ENCODE results near the gene SLC66A1.

Gene SLC66A1

GRCh38 chr1:19348441-19349198 lies 36.5 kb downstream of the SLC66A1 start:
- Histone ChIP-seq H3K27me3 (ENCODE audit: insufficient read depth, low read length) (no peaks in the 10 kb centered on the region), H3K4me3 (ENCODE audit: low read depth, low read length, poor library complexity, severe bottlenecking) (no peak overlapping the region), H3K9ac (ENCODE audit: low read length) (peak overlapping the region; percentile 19; the same call in 1 of the 2 replicates), H2AFZ (ENCODE audit: low read length) (no peak overlapping the region), H3K9me3 (ENCODE audit: low read length) (no peaks in the 10 kb centered on the region), H3K9me2 (ENCODE audit: low read depth, low read length) (no peaks in the 10 kb centered on the region), H3K4me2 (ENCODE audit: low read length) (peak overlapping the region; percentile 39; the same call in 1 of the 2 replicates), H3K4me1 (ENCODE audit: insufficient read depth, low read length, severe bottlenecking) (peaks cover 35% of the 10 kb centered on the region), H3F3A (ENCODE audit: insufficient read depth, low read length) (no peaks in the 10 kb centered on the region), H4K20me1 (ENCODE audit: insufficient read depth, low read length) (no peaks in the 10 kb centered on the region), H3K79me2 (ENCODE audit: insufficient read depth, low read length) (no peaks in the 10 kb centered on the region), H3K27ac (ENCODE audit: low read depth, low read length, poor library complexity, severe bottlenecking) (peak overlapping the region; percentile 89), H3K36me3 (ENCODE audit: insufficient read depth, low read length) (peaks cover 9% of the 10 kb centered on the region; the same call in 1 of the 2 replicates)
- no peak for TF ChIP-seq EZH2 (IDR thresholded peaks at IDR 0.05; ENCODE audit: borderline replicate concordance, low read length)
- no peak for TF ChIP-seq CTCF (IDR thresholded peaks at IDR 0.05; ENCODE audit: low read length)

- Histone ChIP-seq H3K9me2 (ENCODE audit: low read depth, low read length) (no peaks in the 10 kb centered on the region), H2AFZ (ENCODE audit: low read length) (no peak overlapping the region), H3K79me2 (ENCODE audit: insufficient read depth, low read length) (no peaks in the 10 kb centered on the region), H3K9ac (ENCODE audit: low read length) (peak overlapping the region; percentile 12; the same call in 1 of the 2 replicates), H3K4me2 (ENCODE audit: low read length) (peak overlapping the region; percentile 13; the same call in 1 of the 2 replicates), H4K20me1 (ENCODE audit: insufficient read depth, low read length) (no peaks in the 10 kb centered on the region), H3K4me1 (ENCODE audit: insufficient read depth, low read length, severe bottlenecking) (peaks cover 35% of the 10 kb centered on the region), H3F3A (ENCODE audit: insufficient read depth, low read length) (no peaks in the 10 kb centered on the region), H3K4me3 (ENCODE audit: low read depth, low read length, poor library complexity, severe bottlenecking) (no peak overlapping the region), H3K9me3 (ENCODE audit: low read length) (no peaks in the 10 kb centered on the region), H3K36me3 (ENCODE audit: insufficient read depth, low read length) (peaks cover 15% of the 10 kb centered on the region; the same call in 1 of the 2 replicates), H3K27me3 (ENCODE audit: insufficient read depth, low read length) (no peaks in the 10 kb centered on the region), H3K27ac (ENCODE audit: low read depth, low read length, poor library complexity, severe bottlenecking) (peak overlapping the region; percentile 89)
- no peak for TF ChIP-seq CTCF (IDR thresholded peaks at IDR 0.05; ENCODE audit: low read length)
- no peak for TF ChIP-seq EZH2 (IDR thresholded peaks at IDR 0.05; ENCODE audit: borderline replicate concordance, low read length)
Observed at GRCh38 chr1:19349999-19350398, 37.9 kb downstream of the SLC66A1 start.

- Histone ChIP-seq H4K20me1 (ENCODE audit: insufficient read depth, low read length) (no peaks in the 10 kb centered on the region), H3K9me3 (ENCODE audit: low read length) (no peaks in the 10 kb centered on the region), H3K9ac (ENCODE audit: low read length) (no peak overlapping the region), H3K4me3 (ENCODE audit: low read depth, low read length, poor library complexity, severe bottlenecking) (no peak overlapping the region), H3K27ac (ENCODE audit: low read depth, low read length, poor library complexity, severe bottlenecking) (peak overlapping the region; percentile 89), H3F3A (ENCODE audit: insufficient read depth, low read length) (no peaks in the 10 kb centered on the region), H3K9me2 (ENCODE audit: low read depth, low read length) (no peaks in the 10 kb centered on the region), H3K27me3 (ENCODE audit: insufficient read depth, low read length) (no peaks in the 10 kb centered on the region), H2AFZ (ENCODE audit: low read length) (no peak overlapping the region), H3K79me2 (ENCODE audit: insufficient read depth, low read length) (no peaks in the 10 kb centered on the region), H3K4me2 (ENCODE audit: low read length) (no peak overlapping the region), H3K36me3 (ENCODE audit: insufficient read depth, low read length) (peaks cover 19% of the 10 kb centered on the region; the same call in 1 of the 2 replicates), H3K4me1 (ENCODE audit: insufficient read depth, low read length, severe bottlenecking) (peaks cover 35% of the 10 kb centered on the region)
- no peak for TF ChIP-seq CTCF (IDR thresholded peaks at IDR 0.05; ENCODE audit: low read length)
- TF ChIP-seq EZH2 (IDR thresholded peaks at IDR 0.05; ENCODE audit: borderline replicate concordance, low read length), result no peak
Observed at GRCh38 chr1:19350566-19350965, 38.4 kb downstream of the SLC66A1 start.

All from OCI-LY1 (cell line).